HepG2 (cell line): ENCODE data around the gene PHKA2. TPM values are rescaled to one million over a fixed set of nuclear protein-coding genes. Genes with fewer than 3 reads are reported as not detected.

Source experiments
- ATF7 ChIP-seq, 2 experiments: fragments of 450-650 bp in 1 of 2; sonication (generic) in 1 of 2; formaldehyde crosslinking in 1 of 2; IDR thresholded peaks; 2 replicates each; pipeline versions ENCODE4 v1.4.0 to v1.6.1; 2016 to 2020; ENCODE audit warnings: antibody characterized with exemption in 1 of 2, mild to moderate bottlenecking in 1 of 2, missing genetic modification reagents in 1 of 2
- DDIT3 ChIP-seq: sonication (generic); formaldehyde crosslinking; IDR thresholded peaks from 2 replicates; pipeline ENCODE4 v1.4.0; 2020; ENCODE audit warnings: mild to moderate bottlenecking, missing genetic modification reagents
- DMAP1 ChIP-seq: IDR thresholded peaks from 2 replicates; pipeline ENCODE4 v1.6.1; 2016
- ELF3 ChIP-seq: IDR thresholded peaks from 2 replicates; pipeline ENCODE4 v1.6.1; 2016; ENCODE audit warnings: missing genetic modification reagents, missing compliant biosample characterization
- GLI4 ChIP-seq: sonication (generic); formaldehyde crosslinking; IDR thresholded peaks from 2 replicates; pipeline ENCODE4 v1.5.1; 2020; ENCODE audit warnings: missing genetic modification reagents, mild to moderate bottlenecking, moderate library complexity, borderline replicate concordance
- HDAC2 ChIP-seq: sonication (generic); formaldehyde crosslinking; IDR thresholded peaks from 2 replicates; pipeline ENCODE4 v1.4.0; 2020; ENCODE audit warnings: missing genetic modification reagents
- HNRNPH1 ChIP-seq: fragments of 200-400 bp; formaldehyde crosslinking; optimal IDR thresholded peaks from 2 replicates; pipeline ENCODE3; 2017; ENCODE audit warnings: mild to moderate bottlenecking, low read depth, low read length
- NFKB2 ChIP-seq: sonication (generic); formaldehyde crosslinking; IDR thresholded peaks from 2 replicates; pipeline ENCODE4 v1.4.0; 2020; ENCODE audit warnings: missing genetic modification reagents, borderline replicate concordance
- SIN3B ChIP-seq: fragments of 150-350 bp; IDR thresholded peaks from 2 replicates; pipeline ENCODE4 v1.6.1; 2014; ENCODE audit warnings: low read length
- SMC3 ChIP-seq: IDR thresholded peaks from 2 replicates; pipeline ENCODE4 v1.6.1; 2011; ENCODE audit warnings: low read length, improper control_type of control experiment
- SNAI1 ChIP-seq: sonication (generic); formaldehyde crosslinking; IDR thresholded peaks from 2 replicates; pipeline ENCODE4 v1.5.0; 2020; ENCODE audit warnings: mild to moderate bottlenecking, missing genetic modification reagents, borderline replicate concordance
- SRSF9 ChIP-seq: fragments of 200-400 bp; formaldehyde crosslinking; IDR thresholded peaks from 2 replicates; pipeline ENCODE4 v1.6.1; 2018; ENCODE audit warnings: borderline replicate concordance, mild to moderate bottlenecking, low read depth, low read length; ENCODE audit not compliant: insufficient read depth, poor library complexity, severe bottlenecking
- TBX3 ChIP-seq: fragments of 450-650 bp; IDR thresholded peaks from 2 replicates; pipeline ENCODE4 v1.6.1; 2017; ENCODE audit warnings: antibody characterized with exemption, mild to moderate bottlenecking, inconsistent platforms, borderline replicate concordance
- TOE1 ChIP-seq: sonication (generic); formaldehyde crosslinking; IDR thresholded peaks from 2 replicates; pipeline ENCODE4 v1.4.0; 2020; ENCODE audit warnings: mild to moderate bottlenecking, missing genetic modification reagents
- ZBTB2 ChIP-seq: sonication (generic); formaldehyde crosslinking; IDR thresholded peaks from 2 replicates; pipeline ENCODE4 v1.8.0; 2022; ENCODE audit warnings: low read depth, missing genetic modification reagents
- ZNF24 ChIP-seq: fragments of 450-650 bp; IDR thresholded peaks from 2 replicates; pipeline ENCODE4 v1.6.1; 2017; ENCODE audit warnings: antibody characterized with exemption, mild to moderate bottlenecking
- ZNF251 ChIP-seq: sonication (generic); formaldehyde crosslinking; IDR thresholded peaks from 2 replicates; pipeline ENCODE4 v1.9.0; 2021; ENCODE audit warnings: mild to moderate bottlenecking, missing genetic modification reagents
- ZNF280B ChIP-seq: sonication (generic); formaldehyde crosslinking; IDR thresholded peaks from 2 replicates; pipeline ENCODE4 v1.5.0; 2020; ENCODE audit warnings: missing genetic modification reagents, mild to moderate bottlenecking, borderline replicate concordance
- polyA plus RNA-seq, 8 experiments: library from polyadenylated mRNA; depleted of rRNA in 3 of 8; stranded (reverse) in 7 of 8; unstranded in 1 of 8; fragments of >200 nt; fragmentation: Illumina TruSeq in 4 of 8; extraction: Trizol in 4 of 8; gene quantifications; 2 replicates each; pipeline versions ENCODE4 v1.2.1 to v1.2.3, GENCODE V29; 2011 to 2016; ENCODE audit warnings: low read depth in 4 of 8, missing spikeins in 1 of 8, mixed read lengths in 1 of 8; ENCODE audit not compliant: insufficient read depth in 1 of 8
- total RNA-seq, 5 experiments: library from RNA; depleted of rRNA; stranded (reverse); fragments of >200 nt; fragmentation: Illumina TruSeq; extraction: Trizol; gene quantifications; 2 replicates each; pipeline ENCODE4 v1.2.3, GENCODE V29; 2016; ENCODE audit warnings: low read depth in 1 of 5
- TF ChIP-seq, protein P1 (sequence below): sonication (generic); formaldehyde crosslinking; IDR thresholded peaks from 2 replicates; pipeline ENCODE4 v1.4.0; 2020; ENCODE audit warnings: mild to moderate bottlenecking, missing genetic modification reagents
- TF ChIP-seq, protein P2 (sequence below): sonication (generic); formaldehyde crosslinking; IDR thresholded peaks from 2 replicates; pipeline ENCODE4 v1.9.0; 2021; ENCODE audit warnings: missing genetic modification reagents, borderline replicate concordance
- TF ChIP-seq, protein P3 (sequence below): sonication (generic); formaldehyde crosslinking; IDR thresholded peaks from 2 replicates; pipeline ENCODE4 v1.9.0; 2022; ENCODE audit warnings: missing genetic modification reagents, mild to moderate bottlenecking, borderline replicate concordance

The PHKA2 gene
- total and polyA plus RNA-seq, 2 of the 13 experiments (the other 11 are each of a cell fraction or from before 2014, with no cell fraction given), result 20.5 to 273 TPM

DNA sequence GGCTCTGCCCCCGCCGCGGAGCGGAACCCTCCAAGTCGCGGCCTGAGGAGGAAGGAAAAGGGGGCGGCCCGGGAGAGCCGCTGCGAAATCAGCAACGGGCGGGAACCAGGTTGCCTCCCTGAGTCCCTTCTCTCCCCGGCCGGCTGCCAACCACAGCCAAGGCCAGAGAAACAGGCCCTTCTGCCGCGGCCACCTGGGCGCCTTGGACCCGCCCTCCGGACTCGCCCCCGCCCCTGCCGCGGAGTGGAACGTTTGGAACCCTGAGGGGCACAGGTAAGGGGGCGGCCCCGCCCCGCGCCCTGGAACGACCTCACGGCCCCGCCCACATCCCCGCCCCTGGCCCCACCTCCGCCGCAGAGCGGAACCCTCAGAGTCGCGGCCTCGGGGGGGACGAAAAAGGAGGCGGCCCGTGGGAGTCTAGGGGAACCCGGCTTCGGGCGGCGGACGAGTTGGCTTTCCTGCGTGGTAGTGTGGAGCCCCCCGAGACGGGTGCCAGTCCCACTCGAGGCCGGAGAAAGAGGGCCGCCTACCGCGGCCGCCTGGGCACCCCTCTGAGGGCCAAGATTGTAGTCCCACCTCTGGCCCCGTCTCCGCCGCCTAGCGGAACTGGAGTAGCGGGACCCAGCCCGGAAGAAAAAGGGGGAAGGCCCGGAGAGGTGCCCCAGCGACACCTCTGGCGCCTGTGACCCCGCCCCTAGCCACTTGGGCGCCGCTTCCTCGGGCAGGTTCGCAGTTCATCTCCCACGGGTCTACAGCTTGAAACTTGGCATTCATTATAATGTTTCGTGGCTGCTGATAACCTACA lies 669 bp upstream of the PHKA2 start (continued):
- TF ChIP-seq ZNF280B (CRISPR knock-in tag), result no peak; the same call in 1 of the 2 replicates
- TF ChIP-seq NFKB2 (CRISPR knock-in tag), result no peak
- TF ChIP-seq, protein P1, sequence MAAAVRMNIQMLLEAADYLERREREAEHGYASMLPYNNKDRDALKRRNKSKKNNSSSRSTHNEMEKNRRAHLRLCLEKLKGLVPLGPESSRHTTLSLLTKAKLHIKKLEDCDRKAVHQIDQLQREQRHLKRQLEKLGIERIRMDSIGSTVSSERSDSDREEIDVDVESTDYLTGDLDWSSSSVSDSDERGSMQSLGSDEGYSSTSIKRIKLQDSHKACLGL (CRISPR knock-in tag), result no peak
- TF ChIP-seq TBX3, result peak; percentile 77; the same call in 1 of the 2 replicates
- TF ChIP-seq ZNF251 (CRISPR knock-in tag), result no peak
- TF ChIP-seq ZBTB2 (CRISPR knock-in tag), result no peak
- TF ChIP-seq DDIT3 (CRISPR knock-in tag), result no peak
- TF ChIP-seq HDAC2, result no peak
- TF ChIP-seq DMAP1 (CRISPR knock-in tag), result no peak; the same call in 1 of the 2 replicates
- TF ChIP-seq, protein P2, sequence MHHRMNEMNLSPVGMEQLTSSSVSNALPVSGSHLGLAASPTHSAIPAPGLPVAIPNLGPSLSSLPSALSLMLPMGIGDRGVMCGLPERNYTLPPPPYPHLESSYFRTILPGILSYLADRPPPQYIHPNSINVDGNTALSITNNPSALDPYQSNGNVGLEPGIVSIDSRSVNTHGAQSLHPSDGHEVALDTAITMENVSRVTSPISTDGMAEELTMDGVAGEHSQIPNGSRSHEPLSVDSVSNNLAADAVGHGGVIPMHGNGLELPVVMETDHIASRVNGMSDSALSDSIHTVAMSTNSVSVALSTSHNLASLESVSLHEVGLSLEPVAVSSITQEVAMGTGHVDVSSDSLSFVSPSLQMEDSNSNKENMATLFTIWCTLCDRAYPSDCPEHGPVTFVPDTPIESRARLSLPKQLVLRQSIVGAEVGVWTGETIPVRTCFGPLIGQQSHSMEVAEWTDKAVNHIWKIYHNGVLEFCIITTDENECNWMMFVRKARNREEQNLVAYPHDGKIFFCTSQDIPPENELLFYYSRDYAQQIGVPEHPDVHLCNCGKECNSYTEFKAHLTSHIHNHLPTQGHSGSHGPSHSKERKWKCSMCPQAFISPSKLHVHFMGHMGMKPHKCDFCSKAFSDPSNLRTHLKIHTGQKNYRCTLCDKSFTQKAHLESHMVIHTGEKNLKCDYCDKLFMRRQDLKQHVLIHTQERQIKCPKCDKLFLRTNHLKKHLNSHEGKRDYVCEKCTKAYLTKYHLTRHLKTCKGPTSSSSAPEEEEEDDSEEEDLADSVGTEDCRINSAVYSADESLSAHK (CRISPR knock-in tag), result no peak
- TF ChIP-seq ELF3 (CRISPR knock-in tag), result no peak; the same call in 1 of the 2 replicates
- TF ChIP-seq HNRNPH1, result no peak
- no peak for TF ChIP-seq TOE1 (CRISPR knock-in tag)
- TF ChIP-seq GLI4 (CRISPR knock-in tag), result no peak
- no peak for TF ChIP-seq SNAI1 (CRISPR knock-in tag)
- TF ChIP-seq SIN3B, result 0 out of 2 replicates have a peak, but pooled peaks have one; percentile 22
- TF ChIP-seq ZNF24, result 0 out of 2 replicates have a peak, but pooled peaks have one; percentile 27
- TF ChIP-seq, protein P3, sequence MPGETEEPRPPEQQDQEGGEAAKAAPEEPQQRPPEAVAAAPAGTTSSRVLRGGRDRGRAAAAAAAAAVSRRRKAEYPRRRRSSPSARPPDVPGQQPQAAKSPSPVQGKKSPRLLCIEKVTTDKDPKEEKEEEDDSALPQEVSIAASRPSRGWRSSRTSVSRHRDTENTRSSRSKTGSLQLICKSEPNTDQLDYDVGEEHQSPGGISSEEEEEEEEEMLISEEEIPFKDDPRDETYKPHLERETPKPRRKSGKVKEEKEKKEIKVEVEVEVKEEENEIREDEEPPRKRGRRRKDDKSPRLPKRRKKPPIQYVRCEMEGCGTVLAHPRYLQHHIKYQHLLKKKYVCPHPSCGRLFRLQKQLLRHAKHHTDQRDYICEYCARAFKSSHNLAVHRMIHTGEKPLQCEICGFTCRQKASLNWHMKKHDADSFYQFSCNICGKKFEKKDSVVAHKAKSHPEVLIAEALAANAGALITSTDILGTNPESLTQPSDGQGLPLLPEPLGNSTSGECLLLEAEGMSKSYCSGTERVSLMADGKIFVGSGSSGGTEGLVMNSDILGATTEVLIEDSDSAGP (CRISPR knock-in tag), result peak; percentile 34; the same call in 1 of the 2 replicates
- no peak for TF ChIP-seq SMC3
- TF ChIP-seq SRSF9, result no peak
- no peak for TF ChIP-seq ATF7 (IDR thresholded peaks at IDR 0.05)
- no peak for TF ChIP-seq ATF7 (CRISPR knock-in tag; IDR thresholded peaks at IDR 0.05)
